D721Med (cell line): ENCODE measurements around the gene LDAH.

Experiments used
- DNase-seq: peaks from one replicate; pipeline ENCODE4 v3.0.0; 2011; ENCODE audit warnings: low spot score; ENCODE audit not compliant: insufficient read length
- FAIRE-seq: peaks from 2 replicates; lab custom pipeline; 2011; peaks lifted over from hg19 to GRCh38; lab: Jason Lieb, UNC
- TF ChIP-seq, protein P1 (sequence below): IDR thresholded peaks from 2 replicates; pipeline ENCODE4 v1.5.1; 2012; ENCODE audit warnings: mild to moderate bottlenecking, control low read depth; ENCODE audit not compliant: insufficient read depth; ENCODE audit errors: missing control alignments

The LDAH gene

DNA sequence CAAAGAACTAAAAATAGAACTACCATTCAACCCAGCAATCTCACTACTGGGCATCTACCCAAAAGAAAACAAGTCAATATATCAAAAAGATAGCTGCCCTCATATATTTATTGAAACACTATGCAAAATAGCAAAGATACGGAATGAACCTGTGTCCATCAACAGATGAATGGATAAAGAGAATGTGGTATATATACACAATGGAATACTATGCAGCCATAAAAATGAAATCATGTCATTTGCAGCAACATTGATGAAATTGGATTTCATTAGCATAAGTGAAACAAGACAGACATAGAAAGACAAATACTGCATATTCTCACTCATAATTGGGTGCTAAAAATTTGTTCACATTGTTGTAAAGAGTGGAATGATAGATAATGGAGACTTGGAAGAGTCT is 16.2 kb upstream of the LDAH start:
- FAIRE-seq (no peak), DNase-seq (no peak)
- TF ChIP-seq, protein P1, sequence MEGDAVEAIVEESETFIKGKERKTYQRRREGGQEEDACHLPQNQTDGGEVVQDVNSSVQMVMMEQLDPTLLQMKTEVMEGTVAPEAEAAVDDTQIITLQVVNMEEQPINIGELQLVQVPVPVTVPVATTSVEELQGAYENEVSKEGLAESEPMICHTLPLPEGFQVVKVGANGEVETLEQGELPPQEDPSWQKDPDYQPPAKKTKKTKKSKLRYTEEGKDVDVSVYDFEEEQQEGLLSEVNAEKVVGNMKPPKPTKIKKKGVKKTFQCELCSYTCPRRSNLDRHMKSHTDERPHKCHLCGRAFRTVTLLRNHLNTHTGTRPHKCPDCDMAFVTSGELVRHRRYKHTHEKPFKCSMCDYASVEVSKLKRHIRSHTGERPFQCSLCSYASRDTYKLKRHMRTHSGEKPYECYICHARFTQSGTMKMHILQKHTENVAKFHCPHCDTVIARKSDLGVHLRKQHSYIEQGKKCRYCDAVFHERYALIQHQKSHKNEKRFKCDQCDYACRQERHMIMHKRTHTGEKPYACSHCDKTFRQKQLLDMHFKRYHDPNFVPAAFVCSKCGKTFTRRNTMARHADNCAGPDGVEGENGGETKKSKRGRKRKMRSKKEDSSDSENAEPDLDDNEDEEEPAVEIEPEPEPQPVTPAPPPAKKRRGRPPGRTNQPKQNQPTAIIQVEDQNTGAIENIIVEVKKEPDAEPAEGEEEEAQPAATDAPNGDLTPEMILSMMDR: no peak

DNA sequence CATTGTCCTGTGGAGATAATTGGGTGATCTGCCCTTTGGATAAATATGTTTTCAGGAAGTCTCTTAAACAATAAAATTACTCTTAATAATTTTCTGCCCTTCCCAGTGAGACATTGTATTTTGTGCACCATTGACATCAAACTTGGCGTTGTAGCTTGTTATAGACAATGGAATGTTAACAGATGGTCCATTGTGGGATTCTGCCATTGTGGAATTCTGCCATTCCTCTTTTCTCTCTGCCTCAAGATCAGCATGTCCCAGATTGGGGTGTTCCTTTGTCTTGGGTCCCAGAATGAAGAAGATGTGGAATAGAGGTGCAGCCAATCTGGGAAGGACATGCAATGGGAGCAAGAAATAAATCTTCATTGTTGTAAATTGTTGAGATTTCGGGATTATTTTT is 15.1 kb upstream of the LDAH start:
- TF ChIP-seq, protein P1: no peak
- no peak for DNase-seq
- no peak for FAIRE-seq

DNA sequence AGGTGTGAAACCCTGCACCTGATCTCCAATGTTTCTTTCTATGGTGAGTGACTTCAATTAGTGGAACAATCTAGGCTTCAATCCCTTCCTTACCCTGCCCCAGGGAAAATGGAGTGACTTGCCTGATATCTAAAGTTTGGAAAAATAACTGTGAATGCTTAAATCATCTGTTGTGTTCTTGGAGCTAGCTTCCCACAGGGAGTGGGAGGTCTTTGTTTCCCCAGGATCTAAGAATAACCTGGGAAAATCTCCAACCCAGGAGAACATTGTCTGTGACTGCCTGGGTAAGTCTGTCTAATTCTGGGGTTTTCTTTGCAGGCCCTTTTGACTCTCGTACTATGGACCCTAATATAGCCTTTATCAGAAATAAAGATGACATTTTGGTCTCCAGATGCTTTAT is 13.6 kb upstream of the LDAH start:
- DNase-seq (no peak), FAIRE-seq (no peak)
- TF ChIP-seq, protein P1: no peak

DNA sequence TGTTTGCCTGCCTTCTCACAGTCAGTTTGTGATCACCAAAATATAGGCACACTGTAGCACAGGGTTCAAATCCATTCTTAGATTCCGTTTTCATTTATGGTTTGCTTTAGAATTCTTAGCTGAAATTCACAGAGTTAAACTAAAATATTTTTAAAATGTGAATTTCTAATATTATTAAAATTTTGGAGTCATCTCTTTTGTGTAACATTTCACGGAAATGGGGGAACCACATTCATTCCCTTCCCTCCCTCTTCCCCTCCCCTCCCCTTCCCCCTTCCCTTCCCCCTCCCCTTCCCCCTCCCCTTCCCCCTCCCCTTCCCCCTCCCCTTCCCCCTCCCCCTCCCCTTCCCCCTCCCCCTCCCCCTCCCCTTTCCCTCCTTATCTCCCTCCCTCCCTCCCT is 11.4 kb upstream of the LDAH start:
- no peak for FAIRE-seq
- no peak for DNase-seq
- TF ChIP-seq, protein P1: no peak

DNA sequence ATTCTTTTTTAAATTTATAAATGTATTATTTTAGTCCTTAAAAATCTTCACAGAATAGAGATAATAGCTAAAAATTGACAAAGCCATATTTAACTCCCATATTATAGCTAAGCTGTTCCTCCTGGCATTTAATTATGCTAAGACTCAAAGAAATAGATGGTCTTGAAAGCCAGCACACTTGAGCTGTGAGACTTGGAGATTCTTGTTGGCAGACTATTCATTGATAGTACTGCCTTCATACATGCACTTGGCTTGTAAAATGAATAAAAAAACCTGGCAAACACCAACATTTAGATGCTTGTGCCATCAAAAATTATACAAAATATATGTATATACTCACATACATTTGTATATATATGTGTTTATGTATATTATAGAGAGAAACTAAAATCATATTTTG is 9.7 kb upstream of the LDAH start:
- DNase-seq (no peak), FAIRE-seq (no peak)
- TF ChIP-seq, protein P1: no peak

DNA sequence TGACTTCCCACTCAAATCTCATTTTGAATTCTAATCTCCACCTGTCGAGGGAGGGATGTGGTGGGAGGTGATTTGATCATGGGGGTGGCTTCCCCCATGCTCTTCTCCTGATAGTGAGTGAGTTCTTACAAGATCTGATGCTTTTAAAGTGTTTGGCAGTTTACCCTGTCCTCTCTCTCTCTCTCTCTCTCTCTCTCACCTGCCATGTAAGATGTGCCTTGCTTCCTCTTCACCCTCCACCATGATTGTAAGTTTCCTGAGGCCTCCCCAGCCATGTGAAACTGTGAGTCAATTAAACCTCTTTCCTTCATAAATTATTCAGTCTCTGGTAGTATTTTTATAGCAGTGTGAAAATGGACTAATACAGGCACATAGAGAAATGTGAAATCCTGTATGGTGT is 7.0 kb upstream of the LDAH start:
- TF ChIP-seq, protein P1: no peak
- DNase-seq: no peak
- no peak for FAIRE-seq

DNA sequence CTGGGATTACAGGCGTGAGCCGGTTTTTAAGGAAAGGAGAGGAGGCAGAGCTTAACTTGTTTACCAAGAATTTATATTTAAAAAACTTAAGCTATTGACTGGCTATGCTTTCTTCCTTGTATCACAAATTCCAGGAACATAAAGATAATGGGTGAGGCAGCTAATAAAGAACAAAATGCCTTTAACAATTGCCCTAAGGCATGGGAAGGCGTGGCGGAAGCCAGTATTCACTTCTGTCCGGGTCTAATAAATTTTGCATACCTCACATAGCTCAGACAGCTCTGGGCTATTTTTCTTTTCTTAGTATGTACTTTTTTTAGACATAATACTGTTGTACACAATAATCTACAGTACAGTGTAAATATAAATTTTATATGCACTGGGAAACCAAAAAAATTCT is 1.0 kb upstream of the LDAH start:
- DNase-seq (no peak), FAIRE-seq (no peak)
- TF ChIP-seq, protein P1: no peak
